ENCODE data around the gene RNF149.
"Not testable (repeated sequence)": the region's sequence is repeated elsewhere in the genome, so short reads cannot be mapped to it uniquely, and the experiment has no call there.

RNF149 gene

GRCh38 chr2:101308432-101309210, at the start of gene RNF149:
Gene RNF149, minus strand, starts transcription at chr2:101308701. Its CDS starts 113 bp downstream, at chr2:101308588.
- peak; percentile 84 for DNase-seq (ENCODE audit: low spot score)

- no peak for DNase-seq (ENCODE audit: low spot score)
These were observed 48.9 kb upstream of the RNF149 start for GRCh38 chr2:101357376-101357775.

GRCh38 chr2:101356521-101356920, 48.0 kb upstream of the RNF149 start:
- DNase-seq (ENCODE audit: low spot score): no peak

- DNase-seq (ENCODE audit: low spot score): no peak
These were observed 47.6 kb upstream of the RNF149 start for GRCh38 chr2:101356055-101356454.

GRCh38 chr2:101355401-101356054, 47.0 kb upstream of the RNF149 start:
- no peak for DNase-seq (ENCODE audit: low spot score)

- DNase-seq (ENCODE audit: low spot score): no peak
These were observed 46.2 kb upstream of the RNF149 start for GRCh38 chr2:101354420-101355311.

- DNase-seq (ENCODE audit: low spot score): not testable (repeated sequence)
These were observed 44.1 kb upstream of the RNF149 start for GRCh38 chr2:101352631-101353030.

- no peak for DNase-seq (ENCODE audit: low spot score)
These were observed 42.7 kb upstream of the RNF149 start for GRCh38 chr2:101351207-101351606.

- DNase-seq (ENCODE audit: low spot score): no peak
These were observed 41.6 kb upstream of the RNF149 start for GRCh38 chr2:101349893-101350662.

GRCh38 chr2:101348883-101349282, 40.4 kb upstream of the RNF149 start:
- DNase-seq (ENCODE audit: low spot score): no peak

- DNase-seq (ENCODE audit: low spot score): no peak
These were observed 38.4 kb upstream of the RNF149 start for GRCh38 chr2:101346909-101347308.

GRCh38 chr2:101344137-101344536, 35.6 kb upstream of the RNF149 start:
- DNase-seq (ENCODE audit: low spot score): no peak

- DNase-seq (ENCODE audit: low spot score): no peak
These were observed 34.1 kb upstream of the RNF149 start for GRCh38 chr2:101342625-101343008.

- DNase-seq (ENCODE audit: low spot score): peak; percentile 64
These were observed 33.6 kb upstream of the RNF149 start for GRCh38 chr2:101341901-101342624.

- no peak for DNase-seq (ENCODE audit: low spot score)
These were observed 32.9 kb upstream of the RNF149 start for GRCh38 chr2:101341421-101341820.

GRCh38 chr2:101340141-101340551, 31.6 kb upstream of the RNF149 start:
- no peak for DNase-seq (ENCODE audit: low spot score)

GRCh38 chr2:101339266-101339880, 30.9 kb upstream of the RNF149 start:
- no peak for DNase-seq (ENCODE audit: low spot score)

- no peak for DNase-seq (ENCODE audit: low spot score)
These were observed 29.4 kb upstream of the RNF149 start for GRCh38 chr2:101337877-101338276.

GRCh38 chr2:101332885-101333766, 24.6 kb upstream of the RNF149 start:
- no peak for DNase-seq (ENCODE audit: low spot score)

GRCh38 chr2:101331202-101331601, 22.7 kb upstream of the RNF149 start:
- DNase-seq (ENCODE audit: low spot score): no peak

Measured in cerebellar cortex (tissue), 1 donor.